Ovary (tissue), 9 donors: ENCODE results near the gene RGS11. TPM values are rescaled to one million over a fixed set of nuclear protein-coding genes. Genes with fewer than 3 reads are reported as not detected.

ENCODE experiments used
- DNase-seq, 5 donors: peaks; one replicate each; pipeline ENCODE4 v3.0.0-alpha.2; 2019 to 2020
- H3K27ac ChIP-seq, 2 donors: fragments of 200-600 bp; one replicate each; pipeline versions ENCODE4 v1.5.1 to v1.8.0; 2019 to 2022
- H3K27me3 ChIP-seq: fragments of 200-600 bp; one replicate; pipeline ENCODE4 v1.8.0; 2022
- H3K36me3 ChIP-seq: fragments of 200-600 bp; sonication (generic); one replicate; pipeline ENCODE4 v1.5.1; 2019
- H3K4me1 ChIP-seq: one replicate; pipeline ENCODE4 v1.8.1; 2013; ENCODE audit warnings: mild to moderate bottlenecking, moderate library complexity; ENCODE audit not compliant: insufficient read depth
- H3K4me3 ChIP-seq: fragments of 200-600 bp; sonication (generic); one replicate; pipeline ENCODE4 v1.5.1; 2017
- H3K9me3 ChIP-seq, 2 donors: fragments of 200-600 bp in 1 of 2; sonication (generic) in 1 of 2; one replicate each; pipeline versions ENCODE4 v1.5.1 to v1.8.1; 2013 to 2019; ENCODE audit warnings: mild to moderate bottlenecking in 1 of 2, moderate library complexity in 1 of 2
- CTCF ChIP-seq, 3 donors: fragments of 450-650 bp in 2 of 3; fragments of 200-600 bp in 1 of 3; IDR thresholded peaks; one replicate each; pipeline versions ENCODE4 v1.5.1 to v1.8.0; 2016 to 2022; ENCODE audit warnings: antibody characterized with exemption in 3 of 3, mild to moderate bottlenecking in 1 of 3
- EP300 ChIP-seq: sonication (generic); formaldehyde crosslinking; IDR thresholded peaks from one replicate; pipeline ENCODE4 v1.6.1; 2017; ENCODE audit warnings: antibody characterized with exemption
- POLR2A ChIP-seq: fragments of 450-650 bp; IDR thresholded peaks from one replicate; pipeline ENCODE4 v1.6.1; 2017; ENCODE audit warnings: antibody characterized with exemption, mild to moderate bottlenecking, moderate library complexity
- whole genome bisulfite sequencing, 3 donors: extraction: QIAGEN DNeasy Blood & Tissue Kit in 1 of 3; methylation state at CpG; one replicate each; pipeline versions ENCODE4 v1.1.5 to v1.1.7; 2013 to 2017; 5-methylcytosine and 5-hydroxymethylcytosine counted together
- intact Hi-C, 4 donors: fragments of 100-400 bp; cut with DNase I; formaldehyde crosslinking; loops; one replicate each; pipeline versions ENCODE4 v1.11.0 to v1.15.1; 2022 to 2023
- polyA plus RNA-seq, 2 donors: library from polyadenylated mRNA; stranded (reverse); fragments of 200-250 nt in 1 of 2; fragments of 350-450 nt in 1 of 2; fragmentation: Illumina TruSeq in 1 of 2; extraction: RNeasy Lipid Tissue Mini Kit (QIAGEN cat#74804) in 1 of 2; gene quantifications; one replicate each; pipeline ENCODE4 v1.2.3, GENCODE V29; 2013 to 2014
- total RNA-seq, 7 donors: library from RNA; depleted of rRNA in 2 of 7; stranded (reverse); fragments of >200 nt in 2 of 7; fragmentation: NEBNext Ultra II Directional in 3 of 7; extraction: Animal tissue kit (Norgen Biotek cat#: 25700) in 3 of 7; gene quantifications; one replicate each; pipeline versions ENCODE4 v1.1.0 to v1.2.4, GENCODE V29; 2016 to 2023
- donor health status: DM: no; HTN: no; CAD: no; lungs with moderate emphysema.
- donor health status: DM: no; HTN: no; CAD: no.
- donor health status: Bipolar disorder and iron deficiency.
- donor health status: DM: yes; HTN: yes; CAD: no.
- donor health status: DM: no; HTN: no; CAD: no.
- donor health status: DM: yes; HTN: yes; CAD: no.

RGS11 gene
- total and polyA plus RNA-seq, 9 donors = 0.33 to 1.7 (median 0.71) TPM; not detected in 2

- no peak for DNase-seq
- Histone ChIP-seq H3K4me1 (no peaks in the 10 kb centered on the region), H3K36me3 (no peaks in the 10 kb centered on the region), H3K27me3 (no peaks in the 10 kb centered on the region), H3K27ac (no peak overlapping the region), H3K4me3 (no peak overlapping the region), H3K9me3 (no peaks in the 10 kb centered on the region)
- 91% methylated on average over 46 to 50 of the region's 50 CpGs for WGBS, 3 donors
- intact Hi-C loops = no loop called here
- no peak for TF ChIP-seq CTCF (IDR thresholded peaks at IDR 0.05)
- TF ChIP-seq POLR2A = no peak
- no peak for TF ChIP-seq EP300
These were observed 15.1 kb upstream of the RGS11 start for GRCh38 chr16:290681-291405.

GRCh38 chr16:290015-290680 is 14.4 kb upstream of the RGS11 start:
- TF ChIP-seq EP300 (no peak), POLR2A (no peak), CTCF (IDR thresholded peaks at IDR 0.05) (no peak)
- no peaks in the 10 kb centered on the region for H3K9me3 ChIP-seq
- H3K4me1 ChIP-seq = no peaks in the 10 kb centered on the region
- intact Hi-C loops = no loop called here
- H3K27me3 ChIP-seq = no peaks in the 10 kb centered on the region
- H3K27ac ChIP-seq = no peak overlapping the region
- DNase-seq = no peak
- H3K4me3 ChIP-seq = no peak overlapping the region
- 81 to 84% (median 84%) methylated on average over 18 to 25 of the region's 25 CpGs for WGBS, 3 donors
- H3K36me3 ChIP-seq = no peaks in the 10 kb centered on the region

- no peak for TF ChIP-seq EP300
- TF ChIP-seq CTCF (IDR thresholded peaks at IDR 0.05) = no peak
- TF ChIP-seq POLR2A = no peak
These were observed 13.8 kb upstream of the RGS11 start for GRCh38 chr16:289395-289997.

GRCh38 chr16:287981-288920 is 12.5 kb upstream of the RGS11 start:
- no peaks in the 10 kb centered on the region for H3K9me3 ChIP-seq
- no peak for TF ChIP-seq EP300
- no peak for TF ChIP-seq CTCF (IDR thresholded peaks at IDR 0.05)
- TF ChIP-seq POLR2A = no peak
- H3K36me3 ChIP-seq = no peaks in the 10 kb centered on the region
- H3K27me3 ChIP-seq = no peaks in the 10 kb centered on the region
- H3K4me1 ChIP-seq = no peaks in the 10 kb centered on the region
- DNase-seq = no peak
- H3K27ac ChIP-seq = no peak overlapping the region
- intact Hi-C loops = no loop called here
- H3K4me3 ChIP-seq = no peak overlapping the region
- WGBS, 3 donors = 89 to 91% (median 90%) methylated on average over 33 of the region's 33 CpGs

More at GRCh38 chr16:289395-289997, 13.8 kb upstream of the RGS11 start:
- H3K36me3 ChIP-seq = no peaks in the 10 kb centered on the region
- H3K4me3 ChIP-seq = no peak overlapping the region
- H3K4me1 ChIP-seq = no peaks in the 10 kb centered on the region
- DNase-seq = no peak
- H3K9me3 ChIP-seq = no peaks in the 10 kb centered on the region
- WGBS, 3 donors = 88 to 91% (median 91%) methylated on average over 22 of the region's 22 CpGs
- no peaks in the 10 kb centered on the region for H3K27me3 ChIP-seq
- intact Hi-C loops = no loop called here
- no peak overlapping the region for H3K27ac ChIP-seq
